ENCODE results near the gene CLNS1A. TPM values are rescaled to one million over a fixed set of nuclear protein-coding genes. Genes with fewer than 3 reads are reported as not detected.

CLNS1A gene
- total and polyA plus RNA-seq, 9 of the 15 experiments (the other 6 are each of a cell fraction or from before 2014, with no cell fraction given), result 146 to 472 (median 345) TPM

DNA sequence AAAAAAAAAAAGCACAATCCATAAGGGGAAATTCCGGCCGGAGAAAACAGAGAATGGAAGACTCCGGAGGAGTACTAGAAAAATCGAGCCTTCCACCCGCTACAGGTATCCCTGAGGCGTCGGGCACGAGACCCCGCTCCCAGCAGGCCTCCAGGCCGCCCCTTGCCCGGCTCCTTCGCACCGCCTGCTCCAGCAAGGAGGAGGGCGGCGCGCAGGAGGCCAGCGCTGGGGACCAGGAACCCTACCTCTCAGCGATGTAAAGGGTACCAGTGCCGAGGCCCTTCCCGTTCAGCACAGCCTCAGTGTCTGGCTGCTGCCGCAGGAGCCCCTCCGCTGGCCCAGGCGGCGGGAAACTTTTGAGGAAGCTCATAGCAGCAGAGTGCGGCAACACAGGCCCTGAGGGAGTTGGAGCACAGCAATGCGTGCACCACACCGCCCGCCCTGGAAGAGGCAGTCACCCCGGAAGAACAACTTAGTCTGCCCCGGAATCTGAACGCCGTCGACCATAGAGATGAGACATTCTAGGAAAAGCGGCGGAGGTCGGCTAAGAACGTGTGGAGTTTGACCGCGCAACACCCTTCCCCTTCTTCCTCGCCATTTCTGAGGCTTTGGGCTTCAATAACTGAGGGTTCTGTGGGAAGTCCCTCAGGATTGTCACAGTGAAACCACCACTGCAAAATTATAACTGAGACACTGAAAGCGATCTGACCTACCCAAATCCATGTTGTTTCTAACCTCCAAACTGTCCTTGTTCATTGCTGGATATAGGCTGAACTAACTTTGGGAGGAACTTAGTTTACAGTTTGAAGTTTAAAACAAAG, at the start of gene CLNS1A (continued):
- TF ChIP-seq, protein P1, sequence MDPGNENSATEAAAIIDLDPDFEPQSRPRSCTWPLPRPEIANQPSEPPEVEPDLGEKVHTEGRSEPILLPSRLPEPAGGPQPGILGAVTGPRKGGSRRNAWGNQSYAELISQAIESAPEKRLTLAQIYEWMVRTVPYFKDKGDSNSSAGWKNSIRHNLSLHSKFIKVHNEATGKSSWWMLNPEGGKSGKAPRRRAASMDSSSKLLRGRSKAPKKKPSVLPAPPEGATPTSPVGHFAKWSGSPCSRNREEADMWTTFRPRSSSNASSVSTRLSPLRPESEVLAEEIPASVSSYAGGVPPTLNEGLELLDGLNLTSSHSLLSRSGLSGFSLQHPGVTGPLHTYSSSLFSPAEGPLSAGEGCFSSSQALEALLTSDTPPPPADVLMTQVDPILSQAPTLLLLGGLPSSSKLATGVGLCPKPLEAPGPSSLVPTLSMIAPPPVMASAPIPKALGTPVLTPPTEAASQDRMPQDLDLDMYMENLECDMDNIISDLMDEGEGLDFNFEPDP (CRISPR knock-in tag; IDR thresholded peaks at IDR 0.05), result no peak
- TF ChIP-seq SAP30 (IDR thresholded peaks at IDR 0.05; ENCODE audit: borderline replicate concordance, insufficient read depth, low read depth, low read length, poor library complexity, severe bottlenecking) (peak; percentile 93), FOXJ3 (CRISPR knock-in tag; IDR thresholded peaks at IDR 0.05) (no peak), ZFX (CRISPR knock-in tag; IDR thresholded peaks at IDR 0.05) (peak; percentile 95), DPF2 (IDR thresholded peaks at IDR 0.05) (no peak; the same call in 1 of the 2 replicates), NRF1 (conservative IDR thresholded peaks at IDR 0.05 in 1 of 2, IDR thresholded peaks at IDR 0.05 in 1 of 2) (peak; percentile 50 to 66), TRIM24 (IDR thresholded peaks at IDR 0.05) (peak in 1 of 2 experiments; percentile 41; a peak in 1 of 4 replicates), CC2D1A (IDR thresholded peaks at IDR 0.05) (no peak), NBN (IDR thresholded peaks at IDR 0.05; ENCODE audit: low read depth) (peak; percentile 83), SMAD2 (IDR thresholded peaks at IDR 0.05; ENCODE audit: low read depth, low read length) (no peak), ZNF146 (CRISPR knock-in tag; IDR thresholded peaks at IDR 0.05; ENCODE audit: unreplicated experiment) (no peak)
- TF ChIP-seq, protein P2, sequence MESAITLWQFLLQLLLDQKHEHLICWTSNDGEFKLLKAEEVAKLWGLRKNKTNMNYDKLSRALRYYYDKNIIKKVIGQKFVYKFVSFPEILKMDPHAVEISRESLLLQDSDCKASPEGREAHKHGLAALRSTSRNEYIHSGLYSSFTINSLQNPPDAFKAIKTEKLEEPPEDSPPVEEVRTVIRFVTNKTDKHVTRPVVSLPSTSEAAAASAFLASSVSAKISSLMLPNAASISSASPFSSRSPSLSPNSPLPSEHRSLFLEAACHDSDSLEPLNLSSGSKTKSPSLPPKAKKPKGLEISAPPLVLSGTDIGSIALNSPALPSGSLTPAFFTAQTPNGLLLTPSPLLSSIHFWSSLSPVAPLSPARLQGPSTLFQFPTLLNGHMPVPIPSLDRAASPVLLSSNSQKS (CRISPR knock-in tag; IDR thresholded peaks at IDR 0.05), result no peak
- TF ChIP-seq, protein P3, sequence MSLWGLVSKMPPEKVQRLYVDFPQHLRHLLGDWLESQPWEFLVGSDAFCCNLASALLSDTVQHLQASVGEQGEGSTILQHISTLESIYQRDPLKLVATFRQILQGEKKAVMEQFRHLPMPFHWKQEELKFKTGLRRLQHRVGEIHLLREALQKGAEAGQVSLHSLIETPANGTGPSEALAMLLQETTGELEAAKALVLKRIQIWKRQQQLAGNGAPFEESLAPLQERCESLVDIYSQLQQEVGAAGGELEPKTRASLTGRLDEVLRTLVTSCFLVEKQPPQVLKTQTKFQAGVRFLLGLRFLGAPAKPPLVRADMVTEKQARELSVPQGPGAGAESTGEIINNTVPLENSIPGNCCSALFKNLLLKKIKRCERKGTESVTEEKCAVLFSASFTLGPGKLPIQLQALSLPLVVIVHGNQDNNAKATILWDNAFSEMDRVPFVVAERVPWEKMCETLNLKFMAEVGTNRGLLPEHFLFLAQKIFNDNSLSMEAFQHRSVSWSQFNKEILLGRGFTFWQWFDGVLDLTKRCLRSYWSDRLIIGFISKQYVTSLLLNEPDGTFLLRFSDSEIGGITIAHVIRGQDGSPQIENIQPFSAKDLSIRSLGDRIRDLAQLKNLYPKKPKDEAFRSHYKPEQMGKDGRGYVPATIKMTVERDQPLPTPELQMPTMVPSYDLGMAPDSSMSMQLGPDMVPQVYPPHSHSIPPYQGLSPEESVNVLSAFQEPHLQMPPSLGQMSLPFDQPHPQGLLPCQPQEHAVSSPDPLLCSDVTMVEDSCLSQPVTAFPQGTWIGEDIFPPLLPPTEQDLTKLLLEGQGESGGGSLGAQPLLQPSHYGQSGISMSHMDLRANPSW (CRISPR knock-in tag; IDR thresholded peaks at IDR 0.05), result no peak
- TF ChIP-seq, protein P4, sequence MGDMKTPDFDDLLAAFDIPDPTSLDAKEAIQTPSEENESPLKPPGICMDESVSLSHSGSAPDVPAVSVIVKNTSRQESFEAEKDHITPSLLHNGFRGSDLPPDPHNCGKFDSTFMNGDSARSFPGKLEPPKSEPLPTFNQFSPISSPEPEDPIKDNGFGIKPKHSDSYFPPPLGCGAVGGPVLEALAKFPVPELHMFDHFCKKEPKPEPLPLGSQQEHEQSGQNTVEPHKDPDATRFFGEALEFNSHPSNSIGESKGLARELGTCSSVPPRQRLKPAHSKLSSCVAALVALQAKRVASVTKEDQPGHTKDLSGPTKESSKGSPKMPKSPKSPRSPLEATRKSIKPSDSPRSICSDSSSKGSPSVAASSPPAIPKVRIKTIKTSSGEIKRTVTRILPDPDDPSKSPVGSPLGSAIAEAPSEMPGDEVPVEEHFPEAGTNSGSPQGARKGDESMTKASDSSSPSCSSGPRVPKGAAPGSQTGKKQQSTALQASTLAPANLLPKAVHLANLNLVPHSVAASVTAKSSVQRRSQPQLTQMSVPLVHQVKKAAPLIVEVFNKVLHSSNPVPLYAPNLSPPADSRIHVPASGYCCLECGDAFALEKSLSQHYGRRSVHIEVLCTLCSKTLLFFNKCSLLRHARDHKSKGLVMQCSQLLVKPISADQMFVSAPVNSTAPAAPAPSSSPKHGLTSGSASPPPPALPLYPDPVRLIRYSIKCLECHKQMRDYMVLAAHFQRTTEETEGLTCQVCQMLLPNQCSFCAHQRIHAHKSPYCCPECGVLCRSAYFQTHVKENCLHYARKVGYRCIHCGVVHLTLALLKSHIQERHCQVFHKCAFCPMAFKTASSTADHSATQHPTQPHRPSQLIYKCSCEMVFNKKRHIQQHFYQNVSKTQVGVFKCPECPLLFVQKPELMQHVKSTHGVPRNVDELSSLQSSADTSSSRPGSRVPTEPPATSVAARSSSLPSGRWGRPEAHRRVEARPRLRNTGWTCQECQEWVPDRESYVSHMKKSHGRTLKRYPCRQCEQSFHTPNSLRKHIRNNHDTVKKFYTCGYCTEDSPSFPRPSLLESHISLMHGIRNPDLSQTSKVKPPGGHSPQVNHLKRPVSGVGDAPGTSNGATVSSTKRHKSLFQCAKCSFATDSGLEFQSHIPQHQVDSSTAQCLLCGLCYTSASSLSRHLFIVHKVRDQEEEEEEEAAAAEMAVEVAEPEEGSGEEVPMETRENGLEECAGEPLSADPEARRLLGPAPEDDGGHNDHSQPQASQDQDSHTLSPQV (IDR thresholded peaks at IDR 0.05), result peak; percentile 85
- TF ChIP-seq, protein P5, sequence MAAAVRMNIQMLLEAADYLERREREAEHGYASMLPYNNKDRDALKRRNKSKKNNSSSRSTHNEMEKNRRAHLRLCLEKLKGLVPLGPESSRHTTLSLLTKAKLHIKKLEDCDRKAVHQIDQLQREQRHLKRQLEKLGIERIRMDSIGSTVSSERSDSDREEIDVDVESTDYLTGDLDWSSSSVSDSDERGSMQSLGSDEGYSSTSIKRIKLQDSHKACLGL (CRISPR knock-in tag; IDR thresholded peaks at IDR 0.05; ENCODE audit: borderline replicate concordance, poor library complexity, severe bottlenecking), result peak; percentile 40

Measured in K562 (cell line).